Endothelial cell of umbilical vein (primary cell): ENCODE results near the gene CAPN7.

ENCODE experiments used
- CTCF ChIP-seq, 2 donors: IDR thresholded peaks; 1 replicate in 1 of 2; 2 replicates in 1 of 2; pipeline ENCODE4 v1.5.1; 2011; ENCODE audit warnings: low read length in 2 of 2, mild to moderate bottlenecking in 2 of 2, moderate library complexity in 2 of 2, control low read depth in 1 of 2, inconsistent platforms in 1 of 2, low read depth in 1 of 2; ENCODE audit not compliant: insufficient read depth in 1 of 2; ENCODE audit errors: extremely low read depth in 1 of 2
- EZH2 ChIP-seq: IDR thresholded peaks from 2 replicates; pipeline ENCODE4 v1.6.1; 2012; ENCODE audit warnings: borderline replicate concordance, low read depth, mild to moderate bottlenecking, moderate library complexity, low read length, inconsistent platforms; ENCODE audit not compliant: severe bottlenecking
- FOS ChIP-seq: IDR thresholded peaks from 2 replicates; pipeline ENCODE4 v1.6.1; 2011; ENCODE audit warnings: mild to moderate bottlenecking, low read length, moderate library complexity, borderline replicate concordance; ENCODE audit not compliant: insufficient read depth
- GATA2 ChIP-seq: IDR thresholded peaks from 2 replicates; pipeline ENCODE4 v1.7.0; 2011; ENCODE audit warnings: low read depth, mild to moderate bottlenecking, moderate library complexity, mixed read lengths, low read length; ENCODE audit not compliant: insufficient read length, insufficient read depth
- JUN ChIP-seq: IDR thresholded peaks from 2 replicates; pipeline ENCODE4 v1.6.1; 2011; ENCODE audit warnings: borderline replicate concordance, low read depth; ENCODE audit not compliant: insufficient read length, insufficient read depth
- MAX ChIP-seq: IDR thresholded peaks from 2 replicates; pipeline ENCODE4 v1.6.1; 2011; ENCODE audit not compliant: insufficient read depth, insufficient read length
- MYC ChIP-seq: IDR thresholded peaks from one replicate; pipeline ENCODE4 v1.6.1; 2011; ENCODE audit warnings: mild to moderate bottlenecking, low read depth, low read length
- POLR2A ChIP-seq: IDR thresholded peaks from 2 replicates; pipeline ENCODE4 v1.6.1; 2012; ENCODE audit warnings: low read depth, mild to moderate bottlenecking, control low read depth, low read length
- POLR2AphosphoS5 ChIP-seq: IDR thresholded peaks from 2 replicates; pipeline ENCODE4 v1.6.1; 2012; ENCODE audit warnings: low read depth, mild to moderate bottlenecking, control low read depth, low read length, moderate library complexity; ENCODE audit not compliant: insufficient read depth

GRCh38 chr3:15271785-15272381, 65.8 kb downstream of the CAPN7 start:
- no peak for TF ChIP-seq CTCF (IDR thresholded peaks at IDR 0.05; ENCODE audit: extremely low read depth in 1 of 2, insufficient read depth in 1 of 2, low read depth in 1 of 2, low read length in 2 of 2)
- no peak for TF ChIP-seq POLR2AphosphoS5
- TF ChIP-seq EZH2: no peak
- TF ChIP-seq POLR2A: no peak
- no peak for TF ChIP-seq FOS
- TF ChIP-seq MYC: no peak
- no peak for TF ChIP-seq JUN
- TF ChIP-seq GATA2: no peak
- no peak for TF ChIP-seq MAX
